ENCODE measurements around the gene CSPG4.

GRCh38 chr15:75697523-75697922, 15.1 kb downstream of the CSPG4 start:
- TF ChIP-seq CTCF (conservative IDR thresholded peaks at IDR 0.05 in 1 of 2, IDR thresholded peaks at IDR 0.05 in 1 of 2; ENCODE audit: extremely low read depth in 1 of 2, insufficient read depth in 1 of 2, low read depth in 1 of 2, low read length in 2 of 2) (no peak), EZH2 (IDR thresholded peaks at IDR 0.05; ENCODE audit: borderline replicate concordance, low read length) (no peak)

All from mammary epithelial cell (primary cell).